HG03025 (cell line): Measurements from ENCODE around the gene SEC24D.
"Not testable (repeated sequence)": the region's sequence is repeated elsewhere in the genome, so short reads cannot be mapped to it uniquely, and the experiment has no call there.

ENCODE experiments used
- ATAC-seq: cut with Tn5 transposase; IDR thresholded peaks from one replicate; pipeline ENCODE4 v1.9.1; 2021; ENCODE audit warnings: mild to moderate bottlenecking, moderate library complexity; ENCODE audit not compliant: unreplicated experiment, low FRiP score

The SEC24D gene

DNA sequence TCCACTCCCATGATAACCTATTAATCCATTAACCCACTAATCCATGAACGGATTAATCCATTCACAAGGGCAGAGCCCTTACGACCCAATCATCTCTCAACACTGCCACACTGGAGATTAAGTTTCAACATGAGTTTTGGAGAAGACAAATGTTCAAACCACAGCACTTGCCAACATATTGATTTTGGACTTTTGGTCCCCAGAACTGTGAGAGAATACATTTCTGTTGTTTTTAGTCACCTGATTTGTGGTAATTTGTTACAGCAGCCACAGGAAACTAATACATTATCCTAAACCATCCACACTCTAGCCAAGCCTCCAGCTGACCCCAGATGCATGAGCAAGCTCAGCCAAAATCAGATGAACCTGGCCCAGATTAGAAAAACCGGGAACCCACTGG, 22.4 kb downstream of the SEC24D start:
- no peak for ATAC-seq

DNA sequence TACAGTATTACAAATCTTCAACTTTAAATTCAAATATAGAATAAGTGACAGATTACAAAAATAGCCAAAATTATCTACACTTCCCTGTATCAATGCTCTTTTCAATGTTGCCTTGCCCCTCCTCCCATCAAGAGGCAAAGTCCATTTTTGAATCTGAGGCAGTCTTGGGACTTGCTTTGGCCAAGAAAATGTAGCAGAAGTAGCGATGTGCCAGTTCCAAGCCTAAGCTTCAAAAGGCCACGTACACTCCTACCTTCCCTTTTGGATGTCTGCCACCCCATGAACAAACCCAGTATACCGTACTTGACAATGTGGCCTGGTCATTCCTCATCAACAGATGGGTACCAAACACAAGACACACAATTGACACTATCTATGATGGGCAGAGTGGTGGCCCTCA, 24.1 kb downstream of the SEC24D start:
- ATAC-seq, result no peak

DNA sequence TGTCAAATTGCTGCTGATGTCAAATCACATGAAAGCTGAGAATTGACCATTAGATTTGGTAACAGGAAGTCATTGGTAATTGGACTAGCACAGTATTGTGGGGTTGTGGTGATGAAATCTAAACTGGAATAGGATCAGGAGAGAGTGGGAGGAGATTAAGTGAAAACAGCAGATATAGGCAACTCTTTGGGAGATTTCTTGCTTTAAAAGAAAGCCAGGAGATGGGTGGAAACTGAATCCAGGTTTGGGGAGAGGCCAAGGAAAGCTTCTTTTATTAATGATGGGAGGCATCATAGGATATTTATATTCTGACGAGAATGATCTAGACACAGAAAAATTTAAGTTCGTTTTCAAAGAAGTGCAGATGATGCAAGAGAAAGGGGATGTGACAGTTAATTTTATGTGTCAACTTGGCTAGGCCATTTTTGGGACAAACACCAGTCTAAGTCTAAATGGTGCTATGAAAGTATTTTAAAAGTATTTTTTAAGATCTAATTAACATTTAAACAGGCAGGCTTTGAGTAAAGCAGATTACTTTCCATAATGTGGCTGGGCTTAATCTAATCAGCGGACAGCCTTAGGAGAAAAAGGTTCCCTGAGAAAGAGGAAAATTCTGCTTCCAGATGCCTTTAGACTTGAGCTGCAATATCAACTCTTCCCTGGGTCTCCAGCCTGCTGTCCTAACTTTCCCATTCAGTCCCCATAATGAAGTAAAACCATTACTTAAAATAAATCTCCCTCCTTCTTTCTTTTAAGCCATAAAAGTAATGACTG, 24.7 kb downstream of the SEC24D start:
- no peak for ATAC-seq

DNA sequence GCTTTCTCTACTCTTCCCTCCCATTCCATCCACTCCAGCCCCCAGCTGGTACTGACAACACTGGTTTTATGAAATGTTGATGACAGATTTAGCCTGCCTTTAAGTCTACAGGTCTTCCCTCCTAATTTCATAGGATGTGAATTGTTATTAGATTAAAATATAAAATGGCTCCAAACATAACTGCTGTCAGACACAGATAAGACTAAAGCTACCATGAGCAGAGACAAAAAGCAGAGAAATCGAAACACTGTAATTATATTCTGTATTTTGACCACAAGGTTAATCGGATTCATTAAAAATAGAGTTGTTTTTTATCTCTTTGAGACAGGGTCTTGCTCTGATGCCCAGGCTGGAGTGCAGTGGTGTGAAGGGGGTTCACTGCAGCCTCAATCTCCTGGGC, 28.3 kb downstream of the SEC24D start:
- no peak for ATAC-seq

DNA sequence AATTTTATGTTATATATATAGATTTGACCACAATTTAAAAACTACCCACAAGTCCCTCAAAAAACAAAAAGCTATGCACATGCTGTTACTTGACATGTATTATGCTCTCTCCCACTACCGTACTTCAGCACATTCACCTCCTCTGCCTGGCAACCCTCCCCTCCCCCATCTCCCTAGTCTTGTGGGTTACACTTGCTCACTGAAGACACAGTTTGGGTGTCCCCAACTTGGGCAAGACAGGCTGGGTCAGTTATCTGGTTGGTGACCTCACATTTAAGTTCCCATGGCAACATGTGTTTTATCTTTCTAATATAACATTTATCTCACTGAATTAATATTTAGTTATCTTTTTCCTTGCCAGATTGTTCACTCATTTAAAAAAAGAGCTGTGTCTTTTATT, 32.7 kb downstream of the SEC24D start:
- ATAC-seq, result no peak

DNA sequence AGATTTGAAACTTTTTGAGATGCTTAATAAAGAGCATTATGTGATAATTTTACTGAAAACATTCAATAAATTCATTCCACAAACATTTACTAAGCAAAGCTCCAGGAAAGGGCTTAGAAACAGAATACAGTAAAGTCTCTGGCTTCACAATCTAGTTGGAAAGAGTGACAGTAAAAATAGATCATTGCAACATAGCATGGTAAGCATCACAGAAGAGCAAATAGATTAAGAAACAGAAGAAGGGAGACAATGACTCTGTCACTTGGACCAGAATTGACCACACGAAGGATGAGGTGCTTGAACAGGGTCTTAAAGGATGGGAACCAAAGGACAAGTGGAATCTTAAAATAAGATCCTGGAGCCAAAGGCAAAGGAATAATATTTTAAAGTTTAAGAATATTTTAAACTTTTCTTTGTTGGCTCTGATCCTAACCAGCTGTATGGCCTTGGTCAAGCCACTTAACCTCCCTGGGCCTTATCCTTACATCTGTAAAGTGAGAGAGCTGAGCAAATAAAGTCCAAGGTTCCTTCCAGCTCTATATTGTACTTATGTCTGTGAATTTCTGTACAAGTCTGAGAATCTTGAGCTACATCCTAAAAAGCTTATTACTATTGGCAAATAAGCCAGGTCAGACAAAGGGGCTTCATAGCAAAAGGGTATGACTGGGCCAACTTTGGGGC, 33.9 kb downstream of the SEC24D start:
- no peak for ATAC-seq

DNA sequence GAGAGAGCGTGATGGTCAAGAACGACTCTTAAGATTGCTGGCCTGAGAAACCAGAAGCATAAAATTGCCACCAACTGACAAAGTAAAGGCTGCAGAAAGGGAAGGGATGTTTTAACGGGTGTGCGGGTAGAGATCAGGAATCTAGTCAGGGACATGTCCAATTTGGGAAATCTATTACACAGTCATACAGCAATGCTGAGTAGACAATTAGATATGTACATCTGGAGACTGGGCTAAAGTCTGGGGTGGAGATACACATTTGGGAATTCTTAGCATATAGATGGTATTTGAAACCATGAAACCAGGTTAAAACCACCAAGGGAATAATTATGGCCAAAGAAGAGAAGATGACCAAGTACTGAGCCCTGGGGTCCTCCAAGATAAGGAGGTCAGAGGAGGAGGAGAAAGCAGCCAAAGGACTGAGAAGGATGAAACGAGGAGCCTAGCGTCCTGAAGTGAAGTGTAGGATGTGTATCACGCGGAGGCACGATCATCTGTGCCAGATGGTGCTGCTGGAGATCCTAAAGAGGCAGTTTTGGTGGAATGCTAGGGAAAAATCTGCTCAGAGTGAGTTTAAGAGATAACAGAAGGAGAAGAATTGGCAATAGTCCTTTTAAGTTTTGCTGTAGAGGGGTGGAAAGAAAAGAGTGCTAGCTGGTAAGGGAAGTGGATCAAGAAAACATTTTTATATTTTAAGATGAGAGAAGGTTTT, 36.5 kb downstream of the SEC24D start:
- ATAC-seq, result no peak

DNA sequence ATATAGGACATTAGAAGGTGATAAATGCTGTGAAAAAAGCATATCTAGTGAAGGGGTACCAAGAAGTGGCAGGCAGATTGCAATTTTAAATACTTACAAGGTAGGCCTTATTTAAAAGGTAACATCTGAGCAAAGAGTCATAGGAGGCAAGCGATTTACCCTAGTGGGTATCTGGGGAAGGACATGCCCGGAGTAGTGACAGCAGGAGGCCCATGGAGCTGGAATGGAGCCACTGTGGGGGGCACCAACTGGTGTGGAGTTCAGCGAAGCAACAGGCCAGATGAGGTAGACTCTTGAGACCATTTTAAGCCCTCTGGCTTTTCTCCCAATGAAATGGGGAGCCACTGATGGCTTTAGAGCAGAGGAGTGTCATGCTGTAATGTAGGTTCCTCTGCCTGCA, 37.3 kb downstream of the SEC24D start:
- ATAC-seq, result no peak

DNA sequence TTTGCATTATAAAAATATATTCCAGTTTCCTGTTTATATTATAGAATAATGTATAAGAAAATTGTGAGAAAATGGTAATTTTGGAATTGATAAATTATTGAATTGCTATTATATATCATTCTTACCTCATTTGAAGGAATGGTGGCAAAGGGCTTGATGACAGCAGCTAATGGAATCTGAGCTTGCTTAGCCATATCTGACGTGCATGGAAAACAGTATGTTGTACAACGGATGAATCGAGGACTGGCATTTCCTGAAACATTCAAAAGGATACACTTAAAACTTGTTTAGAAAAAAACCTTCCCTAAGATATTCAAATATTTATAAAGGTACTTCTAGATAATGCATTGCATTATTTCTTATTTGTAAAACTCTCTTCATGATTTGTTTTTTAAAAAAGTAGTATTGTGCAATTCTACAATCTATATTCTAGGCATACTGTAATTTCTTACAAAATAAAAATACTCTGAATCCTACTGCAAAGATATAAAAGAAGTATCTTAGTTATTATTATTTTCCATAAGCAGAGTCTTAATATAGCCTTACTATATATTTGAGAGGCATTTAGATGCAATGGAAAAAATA, 38.3 kb downstream of the SEC24D start:
- ATAC-seq, result no peak

DNA sequence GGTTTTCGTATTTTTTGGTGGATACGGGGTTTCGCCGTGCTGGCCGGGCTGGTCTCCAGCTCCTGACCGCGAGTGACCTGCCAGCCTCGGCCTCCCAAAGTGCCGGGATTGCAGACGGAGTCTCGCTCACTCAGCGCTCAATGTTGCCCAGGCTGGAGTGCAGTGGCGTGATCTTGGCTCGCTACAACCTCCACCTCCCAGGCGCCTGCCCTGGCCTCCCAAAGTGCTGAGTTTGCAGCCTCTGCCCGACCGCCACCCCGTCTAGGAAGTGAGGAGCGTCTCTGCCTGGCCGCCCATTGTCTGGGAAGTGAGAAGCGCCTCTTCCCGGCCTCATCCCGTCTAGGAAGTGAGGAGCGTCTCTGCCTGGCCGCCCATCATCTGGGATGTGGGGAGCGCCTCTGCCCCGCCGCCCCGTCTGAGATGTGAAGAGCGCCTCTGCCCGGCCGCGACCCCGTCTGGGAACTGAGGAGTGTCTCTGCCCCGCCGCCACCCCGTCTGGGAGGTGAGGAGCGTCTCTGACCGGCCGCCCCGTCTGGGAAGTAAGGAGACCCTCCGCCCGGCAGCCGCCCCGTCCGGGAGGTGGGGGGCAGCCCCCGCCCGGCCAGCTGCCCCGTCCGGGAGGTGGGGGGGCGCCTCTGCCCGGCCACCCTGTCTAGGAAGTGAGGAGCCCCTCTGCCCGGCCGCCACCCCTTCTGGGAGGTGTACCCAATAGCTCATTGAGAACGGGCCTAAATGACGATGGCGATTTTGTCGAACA, 44.1 kb downstream of the SEC24D start:
- not testable (repeated sequence) for ATAC-seq

DNA sequence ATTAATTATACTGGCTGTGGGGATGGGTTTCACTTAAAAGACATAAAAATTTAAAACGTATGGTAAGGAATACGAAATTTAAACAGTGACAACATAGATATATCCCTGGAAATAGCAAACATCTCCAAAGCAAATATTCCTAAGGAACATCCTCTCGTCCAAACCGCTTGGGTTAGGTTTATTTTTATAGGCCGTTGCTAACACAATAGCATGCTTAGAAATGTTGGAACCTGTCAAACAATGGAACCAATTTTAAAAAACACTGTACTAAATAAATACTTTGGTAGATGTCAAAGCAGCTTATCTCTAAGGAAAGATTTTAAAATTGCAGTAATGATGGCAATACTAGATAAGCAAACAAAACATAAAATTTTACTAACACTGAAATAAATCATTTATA, 45.4 kb downstream of the SEC24D start:
- ATAC-seq, result no peak

DNA sequence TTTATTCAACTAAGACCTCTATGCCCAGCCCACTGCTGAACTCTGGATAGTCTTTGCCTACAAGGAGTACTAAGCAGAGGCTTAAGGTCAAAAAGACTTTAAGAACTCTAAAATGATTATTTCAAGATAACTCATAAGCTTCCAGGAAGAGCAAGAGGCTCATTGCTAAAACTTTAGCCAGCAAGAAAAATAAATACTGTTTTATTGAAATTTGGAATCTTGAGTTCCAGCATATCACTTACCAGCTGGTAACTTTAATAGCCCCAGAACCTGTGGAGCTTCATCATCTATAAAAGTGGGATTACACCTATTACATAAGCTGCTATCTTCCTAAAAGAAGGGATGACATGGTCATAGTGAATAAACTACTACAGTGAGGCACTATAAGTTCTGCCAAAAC, 47.0 kb downstream of the SEC24D start:
- no peak for ATAC-seq

DNA sequence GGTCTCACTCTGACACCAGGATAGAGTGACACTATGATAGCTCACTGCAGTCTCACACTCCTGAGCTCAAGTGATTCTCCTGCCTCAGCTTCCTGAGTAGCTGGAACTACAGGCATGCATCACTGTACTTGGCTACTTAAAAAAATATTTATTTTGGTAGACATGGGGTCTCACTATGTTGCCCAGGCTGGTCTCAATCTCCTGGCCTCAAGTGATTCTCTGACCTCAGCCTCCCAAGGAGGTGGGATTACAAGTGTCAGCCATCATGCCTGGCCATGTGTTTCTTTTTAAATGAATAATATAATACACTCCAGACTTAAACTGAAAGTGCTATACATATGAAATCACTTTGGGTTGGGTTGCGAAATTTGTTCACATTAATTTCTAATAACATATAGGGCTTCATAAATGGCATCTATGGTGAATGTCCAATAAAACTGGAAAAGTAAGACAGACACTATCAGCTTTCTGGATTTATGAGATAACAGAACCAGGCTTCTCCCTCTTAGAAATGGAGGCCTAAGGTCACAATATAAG, 48.0 kb downstream of the SEC24D start:
- ATAC-seq, result no peak

DNA sequence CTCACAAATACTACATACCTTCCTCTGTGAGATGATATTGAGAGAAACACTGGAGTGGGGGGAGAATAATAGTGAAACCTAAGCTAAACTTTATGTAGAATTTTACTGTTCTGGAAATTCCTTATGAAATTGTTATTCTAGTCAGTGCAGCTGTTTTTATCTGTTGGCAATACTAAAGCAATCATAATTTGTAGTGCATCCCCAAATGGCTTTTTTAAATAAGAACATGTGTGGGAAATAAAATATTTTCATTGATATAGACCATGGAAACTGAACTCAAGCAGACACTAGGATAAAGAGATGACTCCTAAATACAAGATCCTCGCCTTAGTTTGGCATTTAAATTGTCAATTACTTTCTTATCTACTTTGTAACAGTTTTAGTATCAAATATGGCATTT, 51.1 kb downstream of the SEC24D start:
- ATAC-seq, result no peak

DNA sequence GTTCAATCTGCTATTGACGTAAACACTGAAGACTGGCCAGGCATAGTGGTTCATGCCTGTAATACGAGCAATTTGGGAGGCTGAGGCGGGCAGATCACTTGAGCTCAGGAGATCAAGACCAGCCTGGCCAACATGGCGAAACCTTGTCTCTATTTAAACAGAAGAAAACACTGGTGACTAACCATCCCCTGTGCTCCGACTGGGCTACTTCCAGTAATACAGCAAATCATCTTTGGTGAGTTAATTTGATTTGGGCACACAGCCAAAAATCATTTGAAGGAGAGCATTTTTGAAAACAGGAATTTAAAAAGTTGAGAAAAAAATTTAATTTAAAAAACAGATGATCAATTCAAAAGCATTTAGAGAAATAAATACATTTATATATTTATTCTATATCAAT, 52.0 kb downstream of the SEC24D start:
- no peak for ATAC-seq

DNA sequence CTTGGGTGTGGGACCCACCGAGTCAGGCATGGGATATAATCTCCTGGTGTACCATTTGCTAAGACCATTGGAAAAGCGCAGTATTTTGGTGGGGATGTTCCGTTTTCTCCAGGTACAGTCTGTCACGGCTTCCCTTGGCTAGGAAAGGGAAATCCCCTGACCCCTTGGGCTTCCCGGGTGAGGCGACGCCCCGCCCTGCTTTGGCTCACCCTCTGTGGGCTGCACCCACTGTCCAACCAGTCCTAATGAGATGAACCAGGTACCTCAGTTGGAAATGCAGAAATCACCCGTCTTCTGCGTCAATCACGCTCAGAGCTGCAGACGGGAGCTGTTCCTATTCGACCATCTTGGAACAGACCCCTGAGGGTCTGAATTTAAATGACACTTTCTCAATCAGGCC, 53.0 kb downstream of the SEC24D start:
- not testable (repeated sequence) for ATAC-seq

DNA sequence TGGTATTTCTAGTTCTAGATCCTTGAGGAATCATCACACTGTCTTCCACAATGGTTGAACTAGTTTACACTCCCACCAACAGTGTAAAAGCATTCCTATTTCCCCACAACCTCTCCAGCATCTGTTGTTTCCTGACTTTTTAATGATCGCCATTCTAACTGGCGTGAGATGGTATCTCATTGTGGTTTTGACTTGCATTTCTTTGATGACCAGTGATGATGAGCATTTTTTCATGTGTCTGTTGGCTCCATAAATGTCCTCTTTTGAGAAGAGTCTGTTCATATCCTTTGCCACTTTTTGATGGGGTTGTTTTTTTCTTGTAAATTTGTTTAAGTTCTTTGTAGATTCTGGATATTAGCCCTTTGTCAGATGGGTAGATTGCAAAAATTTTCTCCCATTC, 58.3 kb downstream of the SEC24D start:
- ATAC-seq, result not testable (repeated sequence)

DNA sequence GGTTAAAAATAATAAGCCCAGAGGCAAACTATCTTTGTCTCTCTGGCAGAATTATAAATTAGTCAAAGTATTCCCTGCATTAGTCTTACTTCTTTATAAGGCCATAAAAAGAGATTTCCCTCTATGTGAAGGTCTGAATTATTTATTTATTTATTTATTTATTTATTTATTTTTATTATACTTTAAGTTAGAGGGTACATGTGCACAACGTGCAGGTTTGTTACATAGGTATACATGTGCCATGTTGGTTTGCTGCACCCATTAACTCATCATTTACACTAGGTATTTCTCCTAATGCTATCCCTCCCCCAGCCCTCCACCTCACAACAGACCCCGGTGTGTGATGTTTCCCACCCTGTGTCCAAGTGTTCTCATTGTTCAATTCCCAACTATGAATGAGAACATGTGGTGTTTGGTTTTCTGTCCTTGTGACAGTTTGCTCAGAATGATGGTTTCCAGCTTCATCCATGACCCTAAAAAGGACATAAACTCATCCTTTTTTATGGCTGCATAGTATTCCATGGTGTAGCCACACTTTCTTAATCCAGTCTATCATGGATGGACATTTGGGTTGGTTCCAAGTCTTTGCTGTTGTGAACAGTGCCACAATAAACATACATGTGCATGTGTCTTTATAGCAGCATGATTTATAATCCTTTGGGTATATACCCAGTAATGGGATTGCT, 58.8 kb downstream of the SEC24D start:
- not testable (repeated sequence) for ATAC-seq

DNA sequence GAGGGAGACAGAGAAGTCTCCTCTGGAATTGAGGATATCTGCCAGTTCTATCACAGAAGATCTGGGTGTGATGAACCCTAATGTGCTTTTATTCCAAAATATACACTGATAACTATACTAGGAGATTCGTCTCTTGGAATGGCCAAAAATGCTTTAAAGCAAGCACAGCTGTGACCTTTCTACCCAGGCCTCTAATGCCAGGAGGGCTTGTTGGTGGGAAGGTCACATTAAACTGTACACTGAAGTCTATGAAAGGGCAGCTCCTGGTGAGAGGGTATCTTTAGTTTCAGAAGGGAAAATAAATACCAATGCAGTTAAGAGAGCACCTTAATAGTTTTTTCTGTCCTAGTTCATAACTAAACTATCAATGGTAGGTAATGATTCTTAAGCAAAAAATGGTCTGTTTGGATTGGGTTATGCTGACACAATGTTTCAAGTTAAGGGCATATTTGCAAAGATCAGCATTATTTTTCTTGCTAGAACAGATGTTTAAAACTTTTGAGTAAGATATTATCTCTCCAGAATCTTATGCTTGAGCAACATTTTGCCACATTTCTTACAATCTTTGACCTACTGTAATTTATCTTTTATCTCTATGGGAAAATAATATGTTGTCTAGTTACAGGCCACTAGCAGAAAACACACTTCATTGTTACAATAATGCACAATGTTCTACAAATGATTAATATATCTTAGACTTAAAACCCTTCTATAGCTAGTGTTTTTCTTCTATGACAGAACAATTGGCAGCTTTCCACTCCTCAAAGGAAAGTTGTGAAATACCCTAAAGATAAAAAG, 59.6 kb downstream of the SEC24D start:
- no peak for ATAC-seq
